KOPT-K1 (cell line): Measurements from ENCODE around the gene KRT72.

ENCODE experiments used
- H3K27ac ChIP-seq: fragments of 200-600 bp; sonication (generic); 2 replicates; pipeline ENCODE4 v1.5.1; 2016; ENCODE audit warnings: antibody characterized with exemption, mild to moderate bottlenecking, low read depth, low read length; ENCODE audit not compliant: poor library complexity, severe bottlenecking
- H3K36me3 ChIP-seq: fragments of 200-600 bp; sonication (generic); 2 replicates; pipeline ENCODE4 v1.5.1; 2017; ENCODE audit warnings: antibody characterized with exemption, mild to moderate bottlenecking, low read length, moderate library complexity; ENCODE audit not compliant: insufficient read depth
- H3K9me3 ChIP-seq: fragments of 200-600 bp; sonication (generic); 2 replicates; pipeline ENCODE4 v1.5.1; 2017; ENCODE audit warnings: antibody characterized with exemption, low read length, mild to moderate bottlenecking; ENCODE audit not compliant: insufficient read depth, poor library complexity, severe bottlenecking

KRT72 gene

GRCh38 chr12:52539821-52540173 lies 61.5 kb downstream of the KRT72 start:
- Histone ChIP-seq H3K36me3 (no peaks in the 10 kb centered on the region), H3K27ac (no peak overlapping the region), H3K9me3 (no peaks in the 10 kb centered on the region)

- no peaks in the 10 kb centered on the region for H3K9me3 ChIP-seq
- no peak overlapping the region for H3K27ac ChIP-seq
- no peaks in the 10 kb centered on the region for H3K36me3 ChIP-seq
Observed at GRCh38 chr12:52539083-52539820, 62.0 kb downstream of the KRT72 start.

DNA sequence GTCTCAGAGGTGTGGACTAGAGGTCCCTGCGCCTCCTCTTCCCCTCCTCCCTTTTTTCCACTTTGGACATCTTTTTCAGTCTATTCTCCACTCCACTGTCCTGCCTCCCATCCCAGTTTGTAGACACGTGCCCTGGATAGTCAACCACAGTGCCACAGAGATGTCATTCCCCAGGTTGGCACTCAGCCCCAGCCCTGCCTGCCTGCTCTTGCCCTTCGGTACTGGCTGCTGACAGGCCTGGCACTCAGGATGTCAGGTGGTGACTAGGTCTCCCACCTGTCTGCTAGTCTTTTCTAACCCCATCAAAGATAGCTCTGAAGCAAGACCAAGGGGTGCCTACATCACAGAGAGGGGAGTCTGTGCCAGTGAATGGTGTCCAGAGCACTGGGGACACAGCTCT lies 64.2 kb downstream of the KRT72 start:
- no peaks in the 10 kb centered on the region for H3K9me3 ChIP-seq
- no peaks in the 10 kb centered on the region for H3K36me3 ChIP-seq
- H3K27ac ChIP-seq: no peak overlapping the region
